Calu3 (cell line): ENCODE results near the gene CRYM. TPM values are rescaled to one million over a fixed set of nuclear protein-coding genes. Genes with fewer than 3 reads are reported as not detected.

ENCODE experiments used
- BruUV-seq: library from RNA; stranded (reverse); fragments of 400-500 nt; replicated peaks from 2 replicates; lab custom pipeline; 2021; lab: Mats Ljungman, UMichigan
- CTCF ChIA-PET: fragments of 300-600 bp; sonication (Branson Sonifier 250); formaldehyde crosslinking; loops from one replicate; lab custom pipeline; 2022; ENCODE audit warnings: antibody characterized with exemption; lab: Charles Lee
- DNase-seq: peaks from one replicate; pipeline ENCODE4 v3.0.0; 2022
- H3K27ac Mint-ChIP-seq: one replicate; pipeline ENCODE4 v1.8.0; 2022; ENCODE audit warnings: mixed read lengths; ENCODE audit not compliant: unreplicated experiment
- H3K27me3 Mint-ChIP-seq: one replicate; pipeline ENCODE4 v1.8.0; 2022; ENCODE audit warnings: mixed read lengths; ENCODE audit not compliant: unreplicated experiment
- H3K36me3 Mint-ChIP-seq: one replicate; pipeline ENCODE4 v1.8.0; 2022; ENCODE audit warnings: mild to moderate bottlenecking, moderate library complexity, mixed read lengths; ENCODE audit not compliant: insufficient read depth, unreplicated experiment
- H3K4me1 Mint-ChIP-seq: one replicate; pipeline ENCODE4 v1.8.0; 2022; ENCODE audit warnings: mild to moderate bottlenecking, low read depth, mixed read lengths; ENCODE audit not compliant: unreplicated experiment
- H3K4me3 Mint-ChIP-seq: one replicate; pipeline ENCODE4 v1.8.0; 2022; ENCODE audit warnings: mild to moderate bottlenecking, low read depth, moderate library complexity, mixed read lengths; ENCODE audit not compliant: unreplicated experiment
- H3K9me3 Mint-ChIP-seq: one replicate; pipeline ENCODE4 v1.8.0; 2022; ENCODE audit warnings: low read depth, mixed read lengths; ENCODE audit not compliant: unreplicated experiment
- intact Hi-C: fragments of 100-400 bp; cut with micrococcal nuclease; formaldehyde crosslinking; loops from one replicate; pipeline ENCODE4 v1.10.0; 2022; ENCODE audit not compliant: unreplicated experiment
- total RNA-seq: library from RNA; stranded (reverse); gene quantifications from 2 replicates; pipeline ENCODE4 v1.2.3, GENCODE V29; 2022
- TF ChIP-seq, protein P1 (sequence below): fragments of 200-600 bp; IDR thresholded peaks from one replicate; pipeline ENCODE4 v1.8.0; 2022; ENCODE audit warnings: antibody characterized with exemption; ENCODE audit not compliant: unreplicated experiment

CRYM gene
- total RNA-seq, 1 experiment from 2014 or later, result 4.1 TPM

GRCh38 chr16:21214086-21214485 is 64.0 kb downstream of the CRYM start:
- Mint-ChIP-seq H3K36me3 (no peaks in the 10 kb centered on the region), H3K27ac (no peak overlapping the region), H3K4me3 (no peak overlapping the region), H3K9me3 (no peaks in the 10 kb centered on the region), H3K4me1 (no peaks in the 10 kb centered on the region), H3K27me3 (no peaks in the 10 kb centered on the region)
- BruUV-seq, result no TSS peak
- intact Hi-C loops, result no loop called here
- TF ChIP-seq, protein P1, sequence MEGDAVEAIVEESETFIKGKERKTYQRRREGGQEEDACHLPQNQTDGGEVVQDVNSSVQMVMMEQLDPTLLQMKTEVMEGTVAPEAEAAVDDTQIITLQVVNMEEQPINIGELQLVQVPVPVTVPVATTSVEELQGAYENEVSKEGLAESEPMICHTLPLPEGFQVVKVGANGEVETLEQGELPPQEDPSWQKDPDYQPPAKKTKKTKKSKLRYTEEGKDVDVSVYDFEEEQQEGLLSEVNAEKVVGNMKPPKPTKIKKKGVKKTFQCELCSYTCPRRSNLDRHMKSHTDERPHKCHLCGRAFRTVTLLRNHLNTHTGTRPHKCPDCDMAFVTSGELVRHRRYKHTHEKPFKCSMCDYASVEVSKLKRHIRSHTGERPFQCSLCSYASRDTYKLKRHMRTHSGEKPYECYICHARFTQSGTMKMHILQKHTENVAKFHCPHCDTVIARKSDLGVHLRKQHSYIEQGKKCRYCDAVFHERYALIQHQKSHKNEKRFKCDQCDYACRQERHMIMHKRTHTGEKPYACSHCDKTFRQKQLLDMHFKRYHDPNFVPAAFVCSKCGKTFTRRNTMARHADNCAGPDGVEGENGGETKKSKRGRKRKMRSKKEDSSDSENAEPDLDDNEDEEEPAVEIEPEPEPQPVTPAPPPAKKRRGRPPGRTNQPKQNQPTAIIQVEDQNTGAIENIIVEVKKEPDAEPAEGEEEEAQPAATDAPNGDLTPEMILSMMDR, result no peak
- no peak for DNase-seq
- CTCF ChIA-PET, result interaction anchor here (1.0 to 1.2 kb wide), 2 partner anchors 26 to 87 kb away, joined by 3 read pairs; no protein-coding TSS in a partner anchor

DNA sequence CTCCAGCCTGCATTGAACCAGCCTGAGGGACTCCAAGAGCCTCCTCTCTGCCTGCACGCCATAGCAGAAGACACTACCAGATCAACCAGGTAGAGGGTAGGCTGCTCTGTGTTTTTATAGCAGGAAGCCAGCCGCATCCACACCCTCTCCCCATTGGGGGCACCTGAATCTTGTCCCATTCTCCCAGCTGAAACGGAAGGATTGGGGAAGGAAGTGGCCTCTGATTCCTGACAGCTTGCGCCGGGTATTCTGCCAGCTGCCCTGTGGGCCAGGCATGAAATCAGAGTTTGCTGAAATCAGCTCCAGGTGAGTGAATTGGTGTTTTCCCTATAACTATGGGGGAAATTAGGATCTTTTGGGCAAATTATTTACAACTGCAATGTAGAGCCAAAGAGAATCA is 66.6 kb downstream of the CRYM start, which contains the start of gene ZP2:
TSS of gene ZP2 (minus strand) at position 89 of the 400 bp plus-strand sequence. CDS start at position 62, 27 bp downstream.
- H3K4me1 Mint-ChIP-seq, result no peaks in the 10 kb centered on the region
- no peaks in the 10 kb centered on the region for H3K9me3 Mint-ChIP-seq
- TF ChIP-seq, protein P1, result no peak
- no peak within 1 kb of the TSS for H3K4me3 Mint-ChIP-seq
- H3K27ac Mint-ChIP-seq, result no peak within 1 kb of the TSS
- CTCF ChIA-PET, result no interaction called here
- H3K27me3 Mint-ChIP-seq, result no peaks in the 10 kb centered on the region
- DNase-seq, result no peak
- intact Hi-C loops, result no loop called here
- BruUV-seq, result no TSS peak
- H3K36me3 Mint-ChIP-seq, result no peaks in the 10 kb centered on the region

Other genes starting within 250 kb of the CRYM start
- gene DNAH3, start 127.4 kb downstream of the CRYM start, total RNA-seq, result 0.21 and 0.64 TPM in 2 replicates
- 46.7 and 50.1 TPM in 2 replicates for gene LDAF1, start 119.6 kb downstream of the CRYM start, total RNA-seq
- gene ZP2, start 66.7 kb downstream of the CRYM start, total RNA-seq, result not detected in 2 replicates
- gene ANKS4B, start 44.6 kb downstream of the CRYM start, total RNA-seq, result 3.2 and 5.5 TPM in 2 replicates